ENCODE measurements around the gene HNF1B. TPM values are rescaled to one million over a fixed set of nuclear protein-coding genes. Genes with fewer than 3 reads are reported as not detected.

HNF1B gene, protein sequence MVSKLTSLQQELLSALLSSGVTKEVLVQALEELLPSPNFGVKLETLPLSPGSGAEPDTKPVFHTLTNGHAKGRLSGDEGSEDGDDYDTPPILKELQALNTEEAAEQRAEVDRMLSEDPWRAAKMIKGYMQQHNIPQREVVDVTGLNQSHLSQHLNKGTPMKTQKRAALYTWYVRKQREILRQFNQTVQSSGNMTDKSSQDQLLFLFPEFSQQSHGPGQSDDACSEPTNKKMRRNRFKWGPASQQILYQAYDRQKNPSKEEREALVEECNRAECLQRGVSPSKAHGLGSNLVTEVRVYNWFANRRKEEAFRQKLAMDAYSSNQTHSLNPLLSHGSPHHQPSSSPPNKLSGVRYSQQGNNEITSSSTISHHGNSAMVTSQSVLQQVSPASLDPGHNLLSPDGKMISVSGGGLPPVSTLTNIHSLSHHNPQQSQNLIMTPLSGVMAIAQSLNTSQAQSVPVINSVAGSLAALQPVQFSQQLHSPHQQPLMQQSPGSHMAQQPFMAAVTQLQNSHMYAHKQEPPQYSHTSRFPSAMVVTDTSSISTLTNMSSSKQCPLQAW
- not detected in 2 replicates for total RNA-seq

DNA sequence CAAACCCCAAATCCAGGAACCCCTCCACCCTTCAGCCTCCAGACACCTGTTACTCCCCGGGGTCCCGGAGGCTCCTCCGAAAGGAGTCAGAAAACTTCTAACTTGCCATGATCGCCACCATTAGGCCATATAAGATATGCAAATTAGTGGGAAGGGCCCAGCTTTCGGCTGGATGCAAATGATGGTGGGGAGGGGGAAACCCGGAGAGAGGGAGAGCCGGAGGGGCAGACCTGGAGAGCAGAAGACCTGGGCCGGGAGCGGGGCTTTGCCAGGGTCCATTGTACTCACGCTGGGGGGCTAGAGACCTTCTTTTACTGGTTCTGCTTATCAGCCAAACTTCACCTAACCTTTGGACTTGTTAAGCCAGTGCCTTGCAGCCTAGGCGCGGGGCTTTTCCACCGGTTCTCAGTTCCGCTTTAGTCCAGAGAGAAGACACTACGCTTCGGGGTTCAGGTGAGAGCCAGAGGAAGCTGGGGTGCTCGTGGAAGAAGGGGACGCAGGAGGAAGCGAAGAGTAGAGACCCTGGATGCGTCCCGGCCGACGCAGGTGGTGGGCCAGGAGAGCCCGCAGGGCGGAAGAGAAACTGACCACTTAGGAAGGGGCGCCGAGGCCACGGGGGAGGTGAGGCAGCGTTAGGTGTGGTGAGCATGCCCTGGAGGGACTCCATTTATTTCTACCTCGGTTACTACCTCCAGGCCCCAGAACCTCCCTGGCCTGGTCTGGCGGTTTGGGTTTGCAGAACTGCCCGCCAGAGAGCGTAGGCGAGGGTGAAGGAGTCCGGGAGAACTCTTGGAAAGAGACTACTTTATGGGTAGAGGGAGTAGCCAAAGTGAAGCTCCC, at the start of gene HNF1B:
Gene HNF1B, minus strand, starts transcription at position 99 of the 840 bp plus-strand sequence. CDS start 175 bp downstream, outside the sequence.

GRCh38 chr17:37643118-37643766, 101.6 kb downstream of the HNF1B start, which contains the start of gene DDX52:
TSS of gene DDX52 (minus strand) at chr17:37643446. CDS start at chr17:37643420, 26 bp downstream.

Other genes starting within 250 kb of the HNF1B start
- 5.0 and 7.3 TPM in 2 replicates for gene SYNRG, start 135.6 kb downstream of the HNF1B start, total RNA-seq
- 16.9 and 19.5 TPM in 2 replicates for gene DDX52, start 101.6 kb downstream of the HNF1B start, total RNA-seq
- gene TBC1D3K, start 179.4 kb upstream of the HNF1B start, total RNA-seq = not detected in 2 replicates
- gene TBC1D3L, start 244.0 kb upstream of the HNF1B start, total RNA-seq = 1.5 and 4.4 TPM in 2 replicates

Measured in hair follicular keratinocyte (primary cell).